ENCODE results near the gene LRRTM3. TPM values are rescaled to one million over a fixed set of nuclear protein-coding genes. Genes with fewer than 3 reads are reported as not detected.

LRRTM3 gene
- total RNA-seq, 1 donor from 2014 or later: not detected

DNA sequence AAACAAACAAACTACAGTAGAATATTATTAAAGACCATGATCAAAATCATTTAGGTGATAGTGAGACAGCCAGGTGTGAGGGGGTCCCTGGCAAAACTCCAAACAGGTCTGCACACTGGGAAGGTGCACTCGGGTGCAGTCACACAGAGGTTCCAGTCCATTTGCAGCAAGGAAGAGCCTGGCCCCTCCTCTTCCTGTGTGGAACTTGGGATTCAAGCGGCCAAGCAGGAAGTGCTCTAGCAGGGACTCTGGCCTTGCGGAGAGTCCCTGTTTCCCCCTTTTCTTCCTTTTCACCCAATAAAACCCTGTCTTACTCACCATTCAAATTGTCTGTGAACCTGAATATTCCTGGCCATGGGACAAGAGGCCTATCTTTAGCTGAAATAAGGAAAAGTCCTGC lies 181.8 kb downstream of the LRRTM3 start:
- no peak overlapping the region for H3K4me3 Mint-ChIP-seq (ENCODE audit: low read depth)
- DNase-seq (ENCODE audit: low spot score): no peak
- H3K4me1 Mint-ChIP-seq (ENCODE audit: low read depth): no peaks in the 10 kb centered on the region
- intact Hi-C loops (cut with micrococcal nuclease): no loop called here
- no peaks in the 10 kb centered on the region for H3K36me3 Mint-ChIP-seq (ENCODE audit: low read depth)
- H3K9me3 Mint-ChIP-seq: no peaks in the 10 kb centered on the region
- H3K27ac Mint-ChIP-seq: no peak overlapping the region
- no peaks in the 10 kb centered on the region for H3K27me3 Mint-ChIP-seq (ENCODE audit: low read depth)

DNA sequence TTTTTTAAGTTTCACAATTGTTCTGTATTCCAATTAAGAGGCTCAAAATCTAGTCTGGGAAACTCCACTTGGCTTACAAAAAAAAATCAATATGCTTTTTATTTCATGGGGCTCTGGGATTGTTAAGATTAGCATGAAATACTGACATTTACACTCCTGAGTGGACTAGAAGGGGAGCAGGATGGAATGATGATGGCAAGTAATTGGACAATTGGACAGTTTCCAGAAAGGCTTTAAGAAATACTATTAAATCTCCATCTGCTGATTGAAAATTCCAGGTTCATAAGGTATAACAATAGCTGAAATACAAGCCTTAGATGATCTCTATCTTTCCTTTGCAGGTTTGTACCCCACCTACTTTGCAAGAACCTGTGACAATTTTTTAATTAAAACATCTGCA lies 184.4 kb downstream of the LRRTM3 start:
- no peaks in the 10 kb centered on the region for H3K4me1 Mint-ChIP-seq (ENCODE audit: low read depth)
- H3K27me3 Mint-ChIP-seq (ENCODE audit: low read depth): no peaks in the 10 kb centered on the region
- no peaks in the 10 kb centered on the region for H3K36me3 Mint-ChIP-seq (ENCODE audit: low read depth)
- no peak overlapping the region for H3K27ac Mint-ChIP-seq
- no peak for DNase-seq (ENCODE audit: low spot score)
- no peak overlapping the region for H3K4me3 Mint-ChIP-seq (ENCODE audit: low read depth)
- no peaks in the 10 kb centered on the region for H3K9me3 Mint-ChIP-seq
- intact Hi-C loops (cut with micrococcal nuclease): no loop called here

DNA sequence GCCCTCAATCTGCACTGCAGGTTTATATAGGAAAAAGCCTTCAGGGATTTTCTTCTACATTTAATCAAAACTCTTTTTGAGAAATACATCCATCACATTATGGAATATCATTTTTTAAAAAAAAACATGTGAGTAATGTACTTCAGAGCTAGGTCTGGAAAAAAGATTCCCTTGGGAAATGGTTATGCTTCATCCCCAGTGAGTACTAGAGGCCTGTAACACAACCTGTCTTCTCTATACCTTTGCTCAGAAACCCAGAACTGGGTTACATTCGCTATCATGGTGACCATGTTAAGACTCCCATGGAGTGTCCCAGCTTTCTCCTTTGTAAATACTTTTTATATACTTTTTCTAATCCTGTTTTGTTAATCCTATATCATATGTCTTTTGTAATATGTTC lies 186.9 kb downstream of the LRRTM3 start:
- intact Hi-C loops (cut with micrococcal nuclease): no loop called here
- no peaks in the 10 kb centered on the region for H3K36me3 Mint-ChIP-seq (ENCODE audit: low read depth)
- H3K4me1 Mint-ChIP-seq (ENCODE audit: low read depth): no peaks in the 10 kb centered on the region
- H3K27ac Mint-ChIP-seq: no peak overlapping the region
- no peaks in the 10 kb centered on the region for H3K27me3 Mint-ChIP-seq (ENCODE audit: low read depth)
- no peaks in the 10 kb centered on the region for H3K9me3 Mint-ChIP-seq
- H3K4me3 Mint-ChIP-seq (ENCODE audit: low read depth): no peak overlapping the region
- DNase-seq (ENCODE audit: low spot score): no peak

DNA sequence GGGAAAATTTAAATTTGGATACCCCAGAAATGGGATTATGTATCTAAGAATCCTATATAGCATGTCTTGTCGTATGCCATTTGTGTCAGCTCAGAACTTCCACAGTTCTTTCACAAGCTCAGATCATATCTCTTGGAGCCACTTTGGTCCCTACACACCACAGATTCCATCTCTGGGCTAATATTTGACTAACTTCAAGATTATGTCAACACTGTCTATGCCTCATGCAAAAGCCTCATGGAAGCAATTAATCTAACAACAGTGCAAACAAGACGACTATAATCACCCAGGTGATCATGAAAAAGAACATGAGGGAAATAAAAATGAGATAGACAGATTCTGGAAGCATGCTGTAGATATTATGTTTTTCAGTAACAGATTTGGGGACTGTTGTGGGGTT lies 189.1 kb downstream of the LRRTM3 start:
- Mint-ChIP-seq H3K27me3 (ENCODE audit: low read depth) (no peaks in the 10 kb centered on the region), H3K4me3 (ENCODE audit: low read depth) (no peak overlapping the region), H3K4me1 (ENCODE audit: low read depth) (no peaks in the 10 kb centered on the region), H3K9me3 (no peaks in the 10 kb centered on the region), H3K27ac (no peak overlapping the region), H3K36me3 (ENCODE audit: low read depth) (no peaks in the 10 kb centered on the region)
- DNase-seq (ENCODE audit: low spot score): no peak
- intact Hi-C loops (cut with micrococcal nuclease): no loop called here

DNA sequence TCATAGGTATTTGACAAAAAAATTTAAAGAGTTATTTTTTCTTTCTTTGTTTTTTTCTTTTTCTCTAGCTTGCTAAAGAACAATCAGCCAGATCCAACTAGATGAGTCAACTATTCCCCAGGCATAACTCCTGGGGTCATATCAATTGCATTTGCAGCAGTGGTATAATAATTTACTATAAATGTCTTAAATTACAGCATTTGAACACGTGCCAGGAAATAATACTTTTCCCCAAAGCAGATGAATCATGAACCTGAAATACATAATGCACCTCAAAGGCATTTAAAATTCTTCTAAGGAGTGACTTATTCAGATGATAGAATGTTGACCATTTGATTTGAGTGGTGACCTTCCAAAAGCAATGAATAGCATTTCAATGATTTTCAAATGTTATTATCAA lies 190.1 kb downstream of the LRRTM3 start:
- no peaks in the 10 kb centered on the region for H3K36me3 Mint-ChIP-seq (ENCODE audit: low read depth)
- H3K9me3 Mint-ChIP-seq: no peaks in the 10 kb centered on the region
- no peak overlapping the region for H3K27ac Mint-ChIP-seq
- H3K27me3 Mint-ChIP-seq (ENCODE audit: low read depth): no peaks in the 10 kb centered on the region
- intact Hi-C loops (cut with micrococcal nuclease): no loop called here
- no peak overlapping the region for H3K4me3 Mint-ChIP-seq (ENCODE audit: low read depth)
- DNase-seq (ENCODE audit: low spot score): no peak
- H3K4me1 Mint-ChIP-seq (ENCODE audit: low read depth): no peaks in the 10 kb centered on the region

DNA sequence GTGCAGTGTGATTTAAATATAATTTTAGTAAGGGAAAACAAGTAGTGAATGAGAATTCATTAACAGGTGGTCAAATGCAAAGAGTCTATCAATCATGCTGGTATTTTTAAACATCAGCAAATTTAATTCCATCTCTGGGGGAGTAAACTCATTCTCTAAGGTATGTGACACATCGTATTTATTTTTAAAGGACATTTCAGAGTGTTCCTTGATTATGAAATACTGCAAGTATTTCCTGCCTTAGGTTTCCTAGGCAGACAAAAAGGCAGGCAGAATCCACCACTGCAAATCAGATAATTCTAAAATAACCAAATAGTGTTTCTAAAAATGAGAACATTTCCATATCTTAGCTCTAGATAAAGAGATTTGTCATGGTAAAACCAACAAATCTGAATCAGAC lies 193.8 kb downstream of the LRRTM3 start:
- intact Hi-C loops (cut with micrococcal nuclease): no loop called here
- Mint-ChIP-seq H3K9me3 (no peaks in the 10 kb centered on the region), H3K4me3 (ENCODE audit: low read depth) (no peak overlapping the region), H3K27me3 (ENCODE audit: low read depth) (no peaks in the 10 kb centered on the region), H3K4me1 (ENCODE audit: low read depth) (no peaks in the 10 kb centered on the region), H3K27ac (no peak overlapping the region), H3K36me3 (ENCODE audit: low read depth) (no peaks in the 10 kb centered on the region)
- DNase-seq (ENCODE audit: low spot score): no peak

DNA sequence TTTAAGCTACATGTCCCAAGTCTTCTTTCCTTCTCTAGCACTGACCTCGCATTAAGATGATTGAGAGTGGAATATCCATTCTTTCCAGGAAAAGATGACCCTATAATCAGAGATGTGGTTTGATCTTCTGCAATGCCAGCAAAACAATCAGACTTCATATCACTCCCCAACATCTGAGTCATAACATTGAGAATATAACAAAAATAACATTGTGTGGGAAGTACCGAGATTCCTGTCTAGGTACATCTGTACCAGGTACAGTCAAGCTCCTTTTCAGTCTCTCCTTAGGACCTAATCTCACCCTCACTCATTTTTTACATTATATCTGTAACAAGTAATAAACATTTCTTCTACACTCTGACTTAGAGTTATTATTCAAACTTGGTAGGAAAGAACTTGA lies 201.6 kb downstream of the LRRTM3 start:
- DNase-seq (ENCODE audit: low spot score): no peak
- H3K4me3 Mint-ChIP-seq (ENCODE audit: low read depth): no peak overlapping the region
- no peaks in the 10 kb centered on the region for H3K9me3 Mint-ChIP-seq
- H3K27ac Mint-ChIP-seq: no peak overlapping the region
- no peaks in the 10 kb centered on the region for H3K4me1 Mint-ChIP-seq (ENCODE audit: low read depth)
- H3K36me3 Mint-ChIP-seq (ENCODE audit: low read depth): no peaks in the 10 kb centered on the region
- H3K27me3 Mint-ChIP-seq (ENCODE audit: low read depth): no peaks in the 10 kb centered on the region
- intact Hi-C loops (cut with micrococcal nuclease): no loop called here

DNA sequence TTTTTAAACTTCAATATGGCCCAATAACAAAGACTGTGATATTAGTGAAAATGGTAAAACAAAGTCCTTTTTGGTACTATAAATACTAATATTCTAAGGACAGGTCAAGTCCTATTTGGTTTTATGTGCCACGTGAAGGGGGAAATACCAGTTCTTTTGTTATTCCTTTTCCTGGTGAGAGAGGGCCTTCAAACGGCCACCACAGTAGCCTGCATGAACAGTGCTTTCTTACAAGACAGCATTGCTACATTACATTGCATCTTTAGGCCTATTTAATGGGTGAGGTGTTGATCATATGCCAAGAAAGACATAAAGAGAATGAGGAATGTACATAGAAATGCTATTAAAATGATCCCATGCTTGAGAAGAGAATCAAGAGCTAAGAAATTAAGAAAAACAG lies 214.8 kb downstream of the LRRTM3 start:
- no peak for DNase-seq (ENCODE audit: low spot score)
- H3K9me3 Mint-ChIP-seq: no peaks in the 10 kb centered on the region
- H3K36me3 Mint-ChIP-seq (ENCODE audit: low read depth): no peaks in the 10 kb centered on the region
- no peak overlapping the region for H3K27ac Mint-ChIP-seq
- no peaks in the 10 kb centered on the region for H3K4me1 Mint-ChIP-seq (ENCODE audit: low read depth)
- no peaks in the 10 kb centered on the region for H3K27me3 Mint-ChIP-seq (ENCODE audit: low read depth)
- H3K4me3 Mint-ChIP-seq (ENCODE audit: low read depth): no peak overlapping the region
- intact Hi-C loops (cut with micrococcal nuclease): no loop called here

DNA sequence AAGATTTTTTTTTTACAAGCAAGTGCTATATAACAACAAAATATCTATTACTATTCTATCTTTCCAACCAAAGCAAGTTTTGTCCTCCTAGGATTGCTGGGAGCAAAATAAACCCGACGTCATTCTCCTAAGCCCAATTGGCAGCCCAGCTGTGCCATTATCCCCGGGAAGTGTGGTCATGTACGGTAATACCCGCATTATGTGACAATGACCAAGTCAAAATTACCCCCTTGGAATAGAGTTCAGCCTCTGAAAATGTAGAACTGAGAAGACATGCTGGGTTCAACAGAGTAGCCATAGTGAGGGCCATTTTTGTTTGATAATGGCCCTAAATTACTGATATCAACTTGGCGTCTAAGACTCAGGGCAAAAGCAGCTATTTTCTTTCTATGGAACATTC lies 215.5 kb downstream of the LRRTM3 start:
- H3K27me3 Mint-ChIP-seq (ENCODE audit: low read depth): no peaks in the 10 kb centered on the region
- H3K4me3 Mint-ChIP-seq (ENCODE audit: low read depth): no peak overlapping the region
- no peak for DNase-seq (ENCODE audit: low spot score)
- intact Hi-C loops (cut with micrococcal nuclease): no loop called here
- H3K27ac Mint-ChIP-seq: no peak overlapping the region
- no peaks in the 10 kb centered on the region for H3K36me3 Mint-ChIP-seq (ENCODE audit: low read depth)
- H3K4me1 Mint-ChIP-seq (ENCODE audit: low read depth): no peaks in the 10 kb centered on the region
- H3K9me3 Mint-ChIP-seq: no peaks in the 10 kb centered on the region

DNA sequence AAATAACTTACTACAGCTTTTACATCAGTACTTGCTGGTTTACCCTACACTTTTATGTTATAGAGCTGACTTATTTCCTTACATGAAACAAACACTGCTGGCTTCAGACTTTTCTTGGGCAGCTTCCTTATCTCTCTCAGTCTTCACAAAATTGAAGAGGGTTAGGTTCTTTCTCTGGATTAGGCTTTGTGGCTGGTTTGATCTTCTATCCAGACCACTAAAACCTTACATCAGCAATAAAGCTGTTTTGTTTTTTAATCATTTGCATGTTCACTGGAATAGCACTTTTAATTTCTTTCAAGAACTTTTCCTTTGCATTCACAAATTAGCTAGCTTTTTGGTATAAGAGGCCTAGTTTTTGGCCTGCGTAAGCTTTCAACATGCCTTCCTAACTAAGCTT lies 218.7 kb downstream of the LRRTM3 start:
- Mint-ChIP-seq H3K4me1 (ENCODE audit: low read depth) (no peaks in the 10 kb centered on the region), H3K4me3 (ENCODE audit: low read depth) (no peak overlapping the region), H3K36me3 (ENCODE audit: low read depth) (no peaks in the 10 kb centered on the region), H3K27ac (no peak overlapping the region), H3K27me3 (ENCODE audit: low read depth) (no peaks in the 10 kb centered on the region), H3K9me3 (no peaks in the 10 kb centered on the region)
- intact Hi-C loops (cut with micrococcal nuclease): no loop called here
- DNase-seq (ENCODE audit: low spot score): no peak
